PC-9 (cell line): Measurements from ENCODE around the gene TNFRSF8. TPM values are rescaled to one million over a fixed set of nuclear protein-coding genes. Genes with fewer than 3 reads are reported as not detected.

ENCODE experiments used
- BruUV-seq: library from RNA; stranded (reverse); fragments of 400-500 nt; replicated peaks from 2 replicates; lab custom pipeline; 2021; lab: Mats Ljungman, UMichigan
- CTCF ChIA-PET: fragments of 300-600 bp; sonication (Branson Sonifier 250); formaldehyde crosslinking; loops from one replicate; lab custom pipeline; 2022; ENCODE audit warnings: antibody characterized with exemption; lab: Charles Lee
- POLR2A ChIA-PET: fragments of 300-600 bp; sonication (Branson Sonifier 250); formaldehyde crosslinking; loops from one replicate; lab custom pipeline; 2022; ENCODE audit warnings: antibody characterized with exemption; ENCODE audit not compliant: unreplicated experiment; lab: Charles Lee
- DNase-seq, 2 experiments: peaks; one replicate each; pipeline versions ENCODE4 v3.0.0 to v3.0.0-alpha.2; 2015 to 2022; ENCODE audit warnings: mixed read lengths in 1 of 2
- H2AFZ ChIP-seq: fragments of 200-600 bp; sonication (generic); 2 replicates; pipeline ENCODE4 v1.8.1; 2017; ENCODE audit warnings: antibody characterized with exemption
- H3F3A ChIP-seq: fragments of 200-600 bp; sonication (generic); 2 replicates; pipeline ENCODE4 v1.8.1; 2017; ENCODE audit warnings: antibody characterized with exemption, mild to moderate bottlenecking, low read depth; ENCODE audit not compliant: insufficient read depth
- H3K27ac ChIP-seq: fragments of 200-600 bp; sonication (generic); 2 replicates; pipeline ENCODE4 v1.6.1; 2016; ENCODE audit warnings: mixed run types
- H3K27me3 ChIP-seq: fragments of 200-600 bp; sonication (generic); 2 replicates; pipeline ENCODE4 v1.6.1; 2016; ENCODE audit warnings: low read depth, mixed run types; ENCODE audit not compliant: insufficient read depth
- H3K36me3 ChIP-seq: fragments of 200-600 bp; sonication (generic); 2 replicates; pipeline ENCODE4 v1.6.1; 2016; ENCODE audit warnings: low read depth, mixed run types
- H3K4me1 ChIP-seq: fragments of 200-600 bp; sonication (generic); replicated peaks from 2 replicates; pipeline ENCODE4 v1.6.1; 2016; ENCODE audit warnings: mixed run types; ENCODE audit not compliant: insufficient read depth
- H3K4me2 ChIP-seq: fragments of 200-600 bp; sonication (generic); 2 replicates; pipeline ENCODE4 v1.6.1; 2017; ENCODE audit warnings: mixed run types
- H3K4me3 ChIP-seq: fragments of 200-600 bp; sonication (generic); 2 replicates; pipeline ENCODE4 v1.6.1; 2016; ENCODE audit warnings: mixed run types
- H3K79me2 ChIP-seq: fragments of 200-600 bp; sonication (generic); 2 replicates; pipeline ENCODE4 v1.6.1; 2017; ENCODE audit warnings: low read depth, mixed run types
- H3K9me2 ChIP-seq: fragments of 200-600 bp; sonication (generic); 2 replicates; pipeline ENCODE4 v1.8.1; 2017; ENCODE audit warnings: mild to moderate bottlenecking; ENCODE audit not compliant: insufficient read depth
- H3K9me3 ChIP-seq: fragments of 200-600 bp; sonication (generic); 2 replicates; pipeline ENCODE4 v1.8.1; 2016; ENCODE audit warnings: low read depth; ENCODE audit not compliant: insufficient read depth
- H4K20me1 ChIP-seq: fragments of 200-600 bp; sonication (generic); 2 replicates; pipeline ENCODE4 v1.8.1; 2017; ENCODE audit not compliant: insufficient read depth
- CTCF ChIP-seq: fragments of 200-600 bp; sonication (generic); conservative IDR thresholded peaks from 2 replicates; pipeline ENCODE4 v1.6.1; 2017; ENCODE audit warnings: mixed run types, antibody characterized with exemption, mild to moderate bottlenecking, moderate library complexity
- EZH2 ChIP-seq: fragments of 200-600 bp; sonication (generic); IDR thresholded peaks from 2 replicates; pipeline ENCODE4 v1.8.0; 2017; ENCODE audit warnings: antibody characterized with exemption, low read depth
- intact Hi-C: fragments of 100-400 bp; cut with micrococcal nuclease; formaldehyde crosslinking; loops from one replicate; pipeline ENCODE4 v1.10.0; 2022; ENCODE audit not compliant: unreplicated experiment
- total RNA-seq: library from RNA; stranded (reverse); gene quantifications from 2 replicates; pipeline ENCODE4 v1.2.3, GENCODE V29; 2021

TNFRSF8 gene
- total RNA-seq, 1 experiment from 2014 or later = not detected

DNA sequence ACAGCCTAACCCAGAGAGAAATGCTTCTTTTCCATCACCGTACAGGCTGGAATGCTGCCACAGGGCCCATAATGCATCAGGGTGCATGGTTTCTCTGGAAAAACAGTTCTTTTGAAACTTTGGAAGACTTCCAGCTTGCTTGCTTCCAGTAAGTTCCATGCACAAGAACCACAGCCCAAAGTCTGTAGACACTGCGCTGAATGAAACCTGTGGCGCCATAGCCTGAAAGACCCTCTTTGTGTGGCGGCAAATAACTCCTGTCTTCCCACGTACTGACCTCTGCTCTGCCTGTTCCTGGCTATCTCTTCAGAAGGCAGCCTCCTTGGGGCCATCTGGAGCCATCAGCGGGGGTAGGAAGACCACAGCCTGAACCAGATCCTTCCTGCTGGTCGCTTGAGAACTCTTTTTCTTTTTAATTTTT is 28.7 kb upstream of the TNFRSF8 start:
- BruUV-seq = no TSS peak
- no peaks in the 10 kb centered on the region for H3K79me2 ChIP-seq
- H3F3A ChIP-seq = no peaks in the 10 kb centered on the region
- no peak overlapping the region for H3K4me3 ChIP-seq
- ChIA-PET POLR2A (no interaction called here), CTCF (no interaction called here)
- no peaks in the 10 kb centered on the region for H3K4me1 ChIP-seq
- TF ChIP-seq CTCF = no peak
- no peak for TF ChIP-seq EZH2
- 0 out of 2 replicates have a peak, but pooled peaks cover 3% of the 10 kb centered on the region for H3K27me3 ChIP-seq
- no peak overlapping the region for H3K4me2 ChIP-seq
- H4K20me1 ChIP-seq = no peaks in the 10 kb centered on the region
- DNase-seq = no peak
- no peaks in the 10 kb centered on the region for H3K36me3 ChIP-seq
- H3K9me2 ChIP-seq = no peaks in the 10 kb centered on the region
- no peak overlapping the region for H3K27ac ChIP-seq
- H3K9me3 ChIP-seq = no peaks in the 10 kb centered on the region
- intact Hi-C loops = no loop called here
- H2AFZ ChIP-seq = no peak overlapping the region

DNA sequence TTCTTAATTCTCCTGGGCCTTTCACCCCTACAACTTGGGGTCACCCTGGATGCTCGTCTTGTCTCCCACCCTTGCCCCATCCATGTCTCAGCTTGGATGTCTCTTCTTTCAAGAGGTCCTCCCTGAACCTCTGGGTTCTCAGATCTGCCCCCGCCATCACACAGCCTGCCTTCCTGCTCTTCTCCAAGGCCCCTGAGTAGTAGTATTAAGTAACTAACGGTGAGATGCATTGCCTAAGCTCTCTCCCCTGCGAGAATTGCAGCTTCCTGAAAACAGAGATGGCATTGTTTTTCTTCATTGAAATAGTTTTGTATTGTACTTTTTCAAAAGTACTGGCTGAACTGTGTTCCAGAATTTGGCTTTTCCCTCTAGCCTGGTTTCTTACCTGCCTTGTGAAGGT is 27.8 kb upstream of the TNFRSF8 start:
- TF ChIP-seq CTCF = no peak
- TF ChIP-seq EZH2 = no peak
- Histone ChIP-seq H3K27me3 (0 out of 2 replicates have a peak, but pooled peaks cover 3% of the 10 kb centered on the region), H3K4me2 (no peak overlapping the region), H3K4me1 (no peaks in the 10 kb centered on the region), H2AFZ (no peak overlapping the region), H3K9me3 (no peaks in the 10 kb centered on the region), H3K36me3 (no peaks in the 10 kb centered on the region), H3K79me2 (no peaks in the 10 kb centered on the region), H3F3A (peaks cover 3% of the 10 kb centered on the region; the same call in 1 of the 2 replicates), H3K9me2 (no peaks in the 10 kb centered on the region), H3K27ac (no peak overlapping the region), H3K4me3 (no peak overlapping the region), H4K20me1 (no peaks in the 10 kb centered on the region)
- POLR2A ChIA-PET = no interaction called here
- no TSS peak for BruUV-seq
- intact Hi-C loops = no loop called here
- CTCF ChIA-PET = no interaction called here
- no peak for DNase-seq

GRCh38 chr1:12037486-12038355 is 25.4 kb upstream of the TNFRSF8 start:
- Histone ChIP-seq H3K9me2 (no peaks in the 10 kb centered on the region), H3K79me2 (no peaks in the 10 kb centered on the region), H3K4me1 (peaks cover 4% of the 10 kb centered on the region; the same call in 1 of the 2 replicates), H3K27ac (no peak overlapping the region), H4K20me1 (no peaks in the 10 kb centered on the region), H3K4me2 (no peak overlapping the region), H3K4me3 (no peak overlapping the region), H3K36me3 (no peaks in the 10 kb centered on the region), H3K27me3 (0 out of 2 replicates have a peak, but pooled peaks cover 3% of the 10 kb centered on the region), H3K9me3 (no peaks in the 10 kb centered on the region), H2AFZ (no peak overlapping the region), H3F3A (peaks cover 14% of the 10 kb centered on the region; the same call in 1 of the 2 replicates)
- intact Hi-C loops = no loop called here
- TF ChIP-seq EZH2 (no peak), CTCF (no peak)
- no peak for DNase-seq
- ChIA-PET POLR2A (no interaction called here), CTCF (interaction anchor here (0.6 kb wide), 1 partner anchor 1911 kb away, joined by 3 read pairs; no protein-coding TSS in a partner anchor)
- no TSS peak for BruUV-seq
